Epithelial cell of umbilical artery (primary cell): ENCODE measurements around the gene SHCBP1. TPM values are rescaled to one million over a fixed set of nuclear protein-coding genes. Genes with fewer than 3 reads are reported as not detected.

Source experiments
- total RNA-seq: library from RNA; depleted of rRNA; stranded (reverse); fragments of >200 nt; gene quantifications from 2 replicates; pipeline ENCODE4 v1.2.3, GENCODE V29; 2014

Gene SHCBP1, protein sequence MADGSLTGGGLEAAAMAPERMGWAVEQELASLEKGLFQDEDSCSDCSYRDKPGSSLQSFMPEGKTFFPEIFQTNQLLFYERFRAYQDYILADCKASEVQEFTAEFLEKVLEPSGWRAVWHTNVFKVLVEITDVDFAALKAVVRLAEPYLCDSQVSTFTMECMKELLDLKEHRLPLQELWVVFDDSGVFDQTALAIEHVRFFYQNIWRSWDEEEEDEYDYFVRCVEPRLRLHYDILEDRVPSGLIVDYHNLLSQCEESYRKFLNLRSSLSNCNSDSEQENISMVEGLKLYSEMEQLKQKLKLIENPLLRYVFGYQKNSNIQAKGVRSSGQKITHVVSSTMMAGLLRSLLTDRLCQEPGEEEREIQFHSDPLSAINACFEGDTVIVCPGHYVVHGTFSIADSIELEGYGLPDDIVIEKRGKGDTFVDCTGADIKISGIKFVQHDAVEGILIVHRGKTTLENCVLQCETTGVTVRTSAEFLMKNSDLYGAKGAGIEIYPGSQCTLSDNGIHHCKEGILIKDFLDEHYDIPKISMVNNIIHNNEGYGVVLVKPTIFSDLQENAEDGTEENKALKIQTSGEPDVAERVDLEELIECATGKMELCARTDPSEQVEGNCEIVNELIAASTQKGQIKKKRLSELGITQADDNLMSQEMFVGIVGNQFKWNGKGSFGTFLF
- 27.0 and 33.0 TPM in 2 replicates for total RNA-seq

DNA sequence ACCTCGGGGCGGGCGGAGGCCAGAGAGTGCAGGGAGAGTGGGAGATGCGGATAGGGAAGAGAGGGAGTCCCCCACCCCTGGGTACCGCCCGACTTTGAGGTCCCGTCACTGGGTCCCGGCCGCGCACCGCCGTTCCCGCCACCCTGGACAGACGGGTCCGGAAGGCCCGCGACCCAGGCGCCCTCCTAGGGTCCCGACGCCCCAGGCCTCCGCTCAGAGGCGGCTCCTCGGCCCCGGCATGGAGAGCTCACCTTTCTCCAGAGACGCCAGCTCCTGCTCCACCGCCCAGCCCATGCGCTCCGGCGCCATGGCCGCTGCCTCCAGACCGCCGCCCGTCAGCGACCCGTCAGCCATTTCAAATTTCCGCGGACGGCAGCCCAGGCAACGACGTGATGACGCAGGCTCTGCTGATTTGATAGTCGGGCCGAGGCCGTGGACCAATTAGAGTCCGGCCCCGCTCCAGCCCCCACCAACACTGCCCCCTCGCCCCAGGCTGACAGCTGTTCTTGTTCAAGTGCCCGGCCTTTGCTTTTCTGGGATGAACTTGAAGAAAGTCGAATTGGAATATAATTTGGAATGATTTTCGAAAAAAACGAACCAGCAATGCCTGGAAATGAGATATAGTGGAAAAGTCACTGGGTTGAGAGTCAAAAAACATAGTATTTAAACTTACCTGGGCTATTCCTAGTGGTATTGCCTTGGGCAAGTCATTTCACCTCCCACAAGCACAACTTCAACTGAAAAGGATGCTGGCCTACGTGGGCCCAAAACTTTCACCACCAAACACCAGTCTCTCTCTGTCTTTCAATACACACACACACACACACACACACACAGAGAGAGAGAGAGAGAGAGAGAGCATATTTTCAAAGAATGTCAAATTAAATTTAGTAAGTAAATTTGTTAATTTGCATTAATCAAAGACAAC, at the start of gene SHCBP1:
SHCBP1 (minus strand) TSS at position 374 of the 928 bp plus-strand sequence; CDS start at position 354, 20 bp downstream.

Other genes starting within 250 kb of the SHCBP1 start
- gene VPS35, start 67.8 kb upstream of the SHCBP1 start, total RNA-seq: 99.7 and 118 TPM in 2 replicates
- gene ORC6, start 68.3 kb upstream of the SHCBP1 start, total RNA-seq: 15.3 and 21.3 TPM in 2 replicates
- gene MYLK3, start 127.0 kb upstream of the SHCBP1 start, total RNA-seq: under 0.01 and 0.30 TPM in 2 replicates
- 8.1 and 13.7 TPM in 2 replicates for gene C16orf87, start 209.8 kb upstream of the SHCBP1 start, total RNA-seq